Measurements from ENCODE around the gene C16orf90. TPM values are rescaled to one million over a fixed set of nuclear protein-coding genes. Genes with fewer than 3 reads are reported as not detected.

C16orf90 gene
- not detected in 2 replicates for total RNA-seq
- long read RNA-seq: 0 reads

GRCh38 chr16:3495176-3495575 is at the start of gene C16orf90:
Gene C16orf90 (minus strand): TSS chr16:3495489. CDS start chr16:3495421, 68 bp downstream.
- Mint-ChIP-seq H3K9me3 (ENCODE audit: unreplicated experiment) (no peaks in the 10 kb centered on the region), H3K36me3 (ENCODE audit: unreplicated experiment) (no peaks in the 10 kb centered on the region), H3K27me3 (ENCODE audit: unreplicated experiment) (no peaks in the 10 kb centered on the region), H3K27ac (ENCODE audit: unreplicated experiment) (no peak within 1 kb of the TSS), H3K4me1 (ENCODE audit: unreplicated experiment) (no peaks in the 10 kb centered on the region), H3K4me3 (ENCODE audit: unreplicated experiment) (no peak within 1 kb of the TSS)
- no peak for TF ChIP-seq CTCF (IDR thresholded peaks at IDR 0.05)
- no peak for DNase-seq (ENCODE audit: extremely low spot score, unreplicated experiment)

- Mint-ChIP-seq H3K4me1 (ENCODE audit: unreplicated experiment) (no peaks in the 10 kb centered on the region), H3K4me3 (ENCODE audit: unreplicated experiment) (no peak overlapping the region), H3K9me3 (ENCODE audit: unreplicated experiment) (no peaks in the 10 kb centered on the region), H3K27me3 (ENCODE audit: unreplicated experiment) (no peaks in the 10 kb centered on the region), H3K36me3 (ENCODE audit: unreplicated experiment) (peaks cover 4% of the 10 kb centered on the region), H3K27ac (ENCODE audit: unreplicated experiment) (no peak overlapping the region)
- TF ChIP-seq CTCF (IDR thresholded peaks at IDR 0.05): no peak
- DNase-seq (ENCODE audit: extremely low spot score, unreplicated experiment): no peak
These were observed 47.5 kb upstream of the C16orf90 start for GRCh38 chr16:3542601-3543373.

GRCh38 chr16:3541527-3542155 is 46.4 kb upstream of the C16orf90 start:
- H3K9me3 Mint-ChIP-seq (ENCODE audit: unreplicated experiment): no peaks in the 10 kb centered on the region
- peaks cover under 1% of the 10 kb centered on the region for H3K4me1 Mint-ChIP-seq (ENCODE audit: unreplicated experiment)

GRCh38 chr16:3538222-3538621 is 42.9 kb upstream of the C16orf90 start:
- Mint-ChIP-seq H3K4me3 (ENCODE audit: unreplicated experiment) (no peak overlapping the region), H3K4me1 (ENCODE audit: unreplicated experiment) (peaks cover 5% of the 10 kb centered on the region), H3K9me3 (ENCODE audit: unreplicated experiment) (no peaks in the 10 kb centered on the region), H3K27me3 (ENCODE audit: unreplicated experiment) (no peaks in the 10 kb centered on the region), H3K36me3 (ENCODE audit: unreplicated experiment) (peaks cover 19% of the 10 kb centered on the region), H3K27ac (ENCODE audit: unreplicated experiment) (no peak overlapping the region)
- TF ChIP-seq CTCF (IDR thresholded peaks at IDR 0.05): no peak
- DNase-seq (ENCODE audit: extremely low spot score, unreplicated experiment): no peak

More at GRCh38 chr16:3541527-3542155, 46.4 kb upstream of the C16orf90 start:
- H3K27me3 Mint-ChIP-seq (ENCODE audit: unreplicated experiment): no peaks in the 10 kb centered on the region
- H3K36me3 Mint-ChIP-seq (ENCODE audit: unreplicated experiment): peaks cover 4% of the 10 kb centered on the region
- TF ChIP-seq CTCF (IDR thresholded peaks at IDR 0.05): no peak
- H3K4me3 Mint-ChIP-seq (ENCODE audit: unreplicated experiment): no peak overlapping the region
- no peak overlapping the region for H3K27ac Mint-ChIP-seq (ENCODE audit: unreplicated experiment)
- no peak for DNase-seq (ENCODE audit: extremely low spot score, unreplicated experiment)

- TF ChIP-seq CTCF (IDR thresholded peaks at IDR 0.05): no peak
- Mint-ChIP-seq H3K4me3 (ENCODE audit: unreplicated experiment) (no peak overlapping the region), H3K27ac (ENCODE audit: unreplicated experiment) (peak overlapping the region; percentile 62), H3K27me3 (ENCODE audit: unreplicated experiment) (no peaks in the 10 kb centered on the region), H3K4me1 (ENCODE audit: unreplicated experiment) (peaks cover 5% of the 10 kb centered on the region), H3K9me3 (ENCODE audit: unreplicated experiment) (no peaks in the 10 kb centered on the region), H3K36me3 (ENCODE audit: unreplicated experiment) (peaks cover 28% of the 10 kb centered on the region)
- no peak for DNase-seq (ENCODE audit: extremely low spot score, unreplicated experiment)
These were observed 41.6 kb upstream of the C16orf90 start for GRCh38 chr16:3536851-3537250.
